ENCODE results near the gene SLC9C1. TPM values are rescaled to one million over a fixed set of nuclear protein-coding genes. Genes with fewer than 3 reads are reported as not detected.
A peak's percentile ranks its signal among the peaks of the same experiment; 100 is the strongest.

Gene SLC9C1
- total RNA-seq, 2 donors from 2014 or later, result not detected

GRCh38 chr3:112167758-112168157 lies 126.3 kb downstream of the SLC9C1 start:
- DNase-seq (ENCODE audit: low spot score in 2 of 2) (no peak), ATAC-seq (no peak)
- Mint-ChIP-seq H3K27ac (no peak overlapping the region), H3K9me3 (peaks cover 8 to 10% of the 10 kb centered on the region in 2 donors), H3K36me3 (peaks cover 5 to 15% of the 10 kb centered on the region in 2 donors)

- no peak for DNase-seq (ENCODE audit: low spot score in 2 of 2)
- H3K9me3 Mint-ChIP-seq, result peaks cover 20 to 25% of the 10 kb centered on the region in 2 donors
These were observed 144.9 kb downstream of the SLC9C1 start for GRCh38 chr3:112149136-112149535.

GRCh38 chr3:112143689-112144088 lies 150.3 kb downstream of the SLC9C1 start:
- Mint-ChIP-seq H3K36me3 (peaks cover 24 to 35% of the 10 kb centered on the region in 2 donors), H3K9me3 (peaks cover 12 to 20% of the 10 kb centered on the region in 2 donors), H3K27ac (peak overlapping the region in 1 of 2 donors; percentile 44)
- no peak for DNase-seq (ENCODE audit: low spot score in 2 of 2)
- ATAC-seq, result peak; percentile 51 to 56

More at GRCh38 chr3:112149136-112149535, 144.9 kb downstream of the SLC9C1 start:
- no peak overlapping the region for H3K27ac Mint-ChIP-seq
- ATAC-seq, result no peak
- peaks cover 33 to 45% of the 10 kb centered on the region in 2 donors for H3K36me3 Mint-ChIP-seq

- H3K9me3 Mint-ChIP-seq, result peaks cover 12 to 20% of the 10 kb centered on the region in 2 donors
- peak overlapping the region in 1 of 2 donors; percentile 44 for H3K27ac Mint-ChIP-seq
- DNase-seq (ENCODE audit: low spot score in 2 of 2) (no peak), ATAC-seq (peak; percentile 76 to 93)
- H3K36me3 Mint-ChIP-seq, result peaks cover 23 to 33% of the 10 kb centered on the region in 2 donors
These were observed 150.8 kb downstream of the SLC9C1 start for GRCh38 chr3:112143251-112143650.

- Mint-ChIP-seq H3K36me3 (peaks cover 13 to 15% of the 10 kb centered on the region in 2 donors), H3K27ac (no peak overlapping the region), H3K9me3 (peaks cover 4 to 13% of the 10 kb centered on the region in 2 donors)
- DNase-seq (ENCODE audit: low spot score in 2 of 2) (no peak), ATAC-seq (no peak)
These were observed 152.7 kb downstream of the SLC9C1 start for GRCh38 chr3:112141293-112141692.

GRCh38 chr3:112140584-112140983 lies 153.4 kb downstream of the SLC9C1 start:
- DNase-seq (ENCODE audit: low spot score in 2 of 2) (no peak), ATAC-seq (peak in 1 of 2 donors; percentile 60)

GRCh38 chr3:112138219-112138969 lies 155.6 kb downstream of the SLC9C1 start:
- no peak overlapping the region for H3K27ac Mint-ChIP-seq
- no peak for DNase-seq (ENCODE audit: low spot score in 2 of 2)
- H3K36me3 Mint-ChIP-seq, result no peaks in the 10 kb centered on the region
- H3K9me3 Mint-ChIP-seq, result no peaks in the 10 kb centered on the region
- no peak for ATAC-seq

More at GRCh38 chr3:112140584-112140983, 153.4 kb downstream of the SLC9C1 start:
- H3K36me3 Mint-ChIP-seq, result peaks cover 6 to 8% of the 10 kb centered on the region in 2 donors
- peaks cover 0 to 6% of the 10 kb centered on the region in 2 donors for H3K9me3 Mint-ChIP-seq
- H3K27ac Mint-ChIP-seq, result peak overlapping the region in 1 of 2 donors; percentile 76

GRCh38 chr3:112137781-112138180 lies 156.2 kb downstream of the SLC9C1 start:
- Mint-ChIP-seq H3K9me3 (no peaks in the 10 kb centered on the region), H3K36me3 (no peaks in the 10 kb centered on the region), H3K27ac (no peak overlapping the region)
- no peak for ATAC-seq
- DNase-seq (ENCODE audit: low spot score in 2 of 2), result no peak

GRCh38 chr3:112136959-112137693 lies 156.9 kb downstream of the SLC9C1 start:
- no peaks in the 10 kb centered on the region for H3K9me3 Mint-ChIP-seq
- H3K27ac Mint-ChIP-seq, result peak overlapping the region in 1 of 2 donors; percentile 11
- ATAC-seq, result no peak
- no peaks in the 10 kb centered on the region for H3K36me3 Mint-ChIP-seq
- no peak for DNase-seq (ENCODE audit: low spot score in 2 of 2)

GRCh38 chr3:112136046-112136445 lies 158.0 kb downstream of the SLC9C1 start:
- ATAC-seq, result no peak
- DNase-seq (ENCODE audit: low spot score in 2 of 2), result no peak
- Mint-ChIP-seq H3K36me3 (no peaks in the 10 kb centered on the region), H3K27ac (peak overlapping the region in 1 of 2 donors; percentile 11), H3K9me3 (no peaks in the 10 kb centered on the region)

GRCh38 chr3:112134335-112135124 lies 159.5 kb downstream of the SLC9C1 start:
- DNase-seq (ENCODE audit: low spot score in 2 of 2), result no peak

GRCh38 chr3:112133626-112134334 lies 160.2 kb downstream of the SLC9C1 start:
- no peak for DNase-seq (ENCODE audit: low spot score in 2 of 2)
- ATAC-seq, result no peak

More at GRCh38 chr3:112134335-112135124, 159.5 kb downstream of the SLC9C1 start:
- Mint-ChIP-seq H3K36me3 (peaks cover 0 to 14% of the 10 kb centered on the region in 2 donors), H3K27ac (peak overlapping the region; percentile 33 to 87), H3K9me3 (no peaks in the 10 kb centered on the region)
- ATAC-seq, result peak in 1 of 2 donors; percentile 52

GRCh38 chr3:112132975-112133448 lies 161.0 kb downstream of the SLC9C1 start, which contains the start of gene GCSAM:
Gene GCSAM, minus strand, starts transcription at chr3:112133248. Its CDS starts 128 bp downstream, at chr3:112133120.
- Mint-ChIP-seq H3K27ac (peak within 1 kb of the TSS; percentile 75 to 87), H3K36me3 (peaks cover 0 to 14% of the 10 kb centered on the region in 2 donors), H3K9me3 (no peaks in the 10 kb centered on the region)
- ATAC-seq, result peak; percentile 79 to 88
- DNase-seq (ENCODE audit: low spot score in 2 of 2), result peak; percentile 60 to 71

More at GRCh38 chr3:112133626-112134334, 160.2 kb downstream of the SLC9C1 start:
- no peaks in the 10 kb centered on the region for H3K9me3 Mint-ChIP-seq
- H3K36me3 Mint-ChIP-seq, result peaks cover 0 to 14% of the 10 kb centered on the region in 2 donors
- H3K27ac Mint-ChIP-seq, result peak overlapping the region; percentile 75 to 87

- Mint-ChIP-seq H3K27ac (peak overlapping the region; percentile 53 to 87), H3K9me3 (no peaks in the 10 kb centered on the region), H3K36me3 (peaks cover 0 to 14% of the 10 kb centered on the region in 2 donors)
- DNase-seq (ENCODE audit: low spot score in 2 of 2), result no peak
- peak in 1 of 2 donors; percentile 2 for ATAC-seq
These were observed 161.5 kb downstream of the SLC9C1 start for GRCh38 chr3:112132554-112132953.

GRCh38 chr3:112132088-112132487 lies 161.9 kb downstream of the SLC9C1 start:
- no peak for DNase-seq (ENCODE audit: low spot score in 2 of 2)
- ATAC-seq, result no peak
- H3K36me3 Mint-ChIP-seq, result peaks cover 0 to 17% of the 10 kb centered on the region in 2 donors
- H3K9me3 Mint-ChIP-seq, result no peaks in the 10 kb centered on the region
- H3K27ac Mint-ChIP-seq, result peak overlapping the region; percentile 57 to 87
